Trophoblast cell (in vitro differentiated cells and primary cell): Measurements from ENCODE around the gene TPH2.

Experiments used
- DNase-seq, 2 donors: peaks; one replicate each; pipeline ENCODE4 v3.0.0-alpha.2; 2016
- H2AFZ ChIP-seq: 2 replicates; pipeline ENCODE4 v1.6.1; 2013; ENCODE audit warnings: low read length, moderate library complexity, mild to moderate bottlenecking; ENCODE audit not compliant: insufficient read depth, poor library complexity
- H2AK5ac ChIP-seq: 2 replicates; pipeline ENCODE4 v1.6.1; 2013; ENCODE audit warnings: mild to moderate bottlenecking, low read length
- H2BK120ac ChIP-seq: 2 replicates; pipeline ENCODE4 v1.6.1; 2013; ENCODE audit warnings: low read length, mild to moderate bottlenecking, moderate library complexity; ENCODE audit not compliant: insufficient read depth, poor library complexity
- H2BK12ac ChIP-seq: 2 replicates; pipeline ENCODE4 v1.6.1; 2013; ENCODE audit warnings: mild to moderate bottlenecking, low read length, moderate library complexity
- H2BK5ac ChIP-seq: 2 replicates; pipeline ENCODE4 v1.6.1; 2013; ENCODE audit warnings: low read length, low read depth, moderate library complexity, mild to moderate bottlenecking; ENCODE audit not compliant: poor library complexity
- H3K14ac ChIP-seq: 2 replicates; pipeline ENCODE4 v1.6.1; 2013; ENCODE audit warnings: mild to moderate bottlenecking, low read length
- H3K18ac ChIP-seq: 2 replicates; pipeline ENCODE4 v1.6.1; 2013; ENCODE audit warnings: mild to moderate bottlenecking, low read length
- H3K23ac ChIP-seq: 2 replicates; pipeline ENCODE4 v1.6.1; 2013; ENCODE audit warnings: low read length
- H3K27ac ChIP-seq: 2 replicates; pipeline ENCODE4 v1.5.1; 2013; ENCODE audit warnings: low read depth, mild to moderate bottlenecking, inconsistent platforms, low read length, moderate library complexity
- H3K27me3 ChIP-seq: 2 replicates; pipeline ENCODE4 v1.6.1; 2013; ENCODE audit warnings: inconsistent platforms, mild to moderate bottlenecking, low read length, moderate library complexity; ENCODE audit not compliant: insufficient read depth
- H3K36me3 ChIP-seq, 2 experiments: 1 replicate in 1 of 2; 2 replicates in 1 of 2; pipeline ENCODE4 v1.6.1; 2013; ENCODE audit warnings: low read length in 2 of 2, mild to moderate bottlenecking in 2 of 2, moderate library complexity in 1 of 2; ENCODE audit not compliant: insufficient read depth in 2 of 2, control insufficient read depth in 1 of 2
- H3K4ac ChIP-seq: 2 replicates; pipeline ENCODE4 v1.6.1; 2013; ENCODE audit warnings: low read depth, mild to moderate bottlenecking, low read length, moderate library complexity
- H3K4me1 ChIP-seq, 2 experiments: 1 replicate in 1 of 2; 2 replicates in 1 of 2; pipeline ENCODE4 v1.6.1; 2013; ENCODE audit warnings: low read length in 2 of 2, mild to moderate bottlenecking in 2 of 2, moderate library complexity in 1 of 2; ENCODE audit not compliant: insufficient read depth in 2 of 2, control insufficient read depth in 1 of 2
- H3K4me2 ChIP-seq: 2 replicates; pipeline ENCODE4 v1.6.1; 2013; ENCODE audit warnings: inconsistent platforms, mild to moderate bottlenecking, low read length, moderate library complexity
- H3K4me3 ChIP-seq: 2 replicates; pipeline ENCODE4 v1.5.1; 2013; ENCODE audit warnings: mild to moderate bottlenecking, low read depth, low read length, inconsistent platforms
- H3K79me1 ChIP-seq: one replicate; pipeline ENCODE4 v1.6.1; 2013; ENCODE audit warnings: low read length
- H3K79me2 ChIP-seq: 2 replicates; pipeline ENCODE4 v1.6.1; 2013; ENCODE audit warnings: low read length, mild to moderate bottlenecking; ENCODE audit not compliant: control insufficient read depth, insufficient read depth, poor library complexity
- H3K9ac ChIP-seq: 2 replicates; pipeline ENCODE4 v1.6.1; 2013; ENCODE audit warnings: mild to moderate bottlenecking, low read length
- H3K9me3 ChIP-seq: 2 replicates; pipeline ENCODE4 v1.6.1; 2013; ENCODE audit warnings: low read depth, mild to moderate bottlenecking, control low read depth, inconsistent platforms, low read length; ENCODE audit not compliant: insufficient read depth
- H4K12ac ChIP-seq: 2 replicates; pipeline ENCODE4 v1.6.1; 2013; ENCODE audit warnings: low read depth, mild to moderate bottlenecking, low read length, moderate library complexity
- H4K8ac ChIP-seq: 2 replicates; pipeline ENCODE4 v1.6.1; 2013; ENCODE audit warnings: low read depth, mild to moderate bottlenecking, low read length, moderate library complexity
- H4K91ac ChIP-seq: one replicate; pipeline ENCODE4 v1.6.1; 2013; ENCODE audit warnings: low read depth, mild to moderate bottlenecking, low read length, moderate library complexity
- WGBS: extraction: QIAGEN DNeasy Blood & Tissue Kit; methylation state at CpG from one replicate; pipeline ENCODE4 v1.1.7; 2013; ENCODE audit warnings: missing lambda C conversion rate; ENCODE audit not compliant: insufficient read length, insufficient coverage; ENCODE audit errors: extremely low coverage; 5-methylcytosine and 5-hydroxymethylcytosine counted together

The TPH2 gene

DNA sequence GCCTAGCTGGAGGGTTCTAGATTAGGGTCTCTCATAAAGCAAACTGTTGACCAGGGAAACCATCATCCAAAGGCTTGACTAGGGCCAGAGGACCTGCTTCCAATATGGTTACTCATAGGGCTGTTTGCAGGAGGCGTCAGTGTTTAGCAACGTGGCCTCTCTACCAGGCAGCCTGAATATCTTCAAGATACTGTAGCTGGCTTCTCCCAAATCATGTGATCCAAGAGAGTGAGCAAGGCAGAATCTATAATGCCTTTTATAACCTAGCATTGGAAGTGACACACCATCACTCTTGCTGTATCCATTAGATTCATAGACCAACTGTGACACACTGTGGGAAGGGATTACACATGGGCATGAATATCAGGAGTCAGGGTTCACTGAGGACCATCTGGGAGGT is 17.3 kb downstream of the TPH2 start:
- Histone ChIP-seq H3K4me1 (peaks cover 16 to 19% of the 10 kb centered on the region in 2 experiments), H2BK120ac (peak overlapping the region; percentile 38), H3K27ac (no peak overlapping the region), H2BK12ac (peak overlapping the region; percentile 84), H2AK5ac (no peak overlapping the region), H3K27me3 (no peaks in the 10 kb centered on the region), H3K9ac (no peak overlapping the region), H3K14ac (no peak overlapping the region), H3K4me2 (no peak overlapping the region), H4K12ac (no peak overlapping the region), H2BK5ac (peak overlapping the region; percentile 19), H3K18ac (no peak overlapping the region), H4K8ac (no peak overlapping the region), H3K23ac (no peak overlapping the region), H2AFZ (peak overlapping the region; percentile 52), H3K79me2 (peaks cover 2% of the 10 kb centered on the region), H3K4ac (no peak overlapping the region), H3K79me1 (peaks cover 13% of the 10 kb centered on the region), H3K9me3 (no peaks in the 10 kb centered on the region), H4K91ac (peak overlapping the region; percentile 54), H3K4me3 (no peak overlapping the region), H3K36me3 (no peaks in the 10 kb centered on the region)
- no CpG with 5 or more reads among the region's 2 CpGs for WGBS
- DNase-seq, result peak; percentile 38 to 67

DNA sequence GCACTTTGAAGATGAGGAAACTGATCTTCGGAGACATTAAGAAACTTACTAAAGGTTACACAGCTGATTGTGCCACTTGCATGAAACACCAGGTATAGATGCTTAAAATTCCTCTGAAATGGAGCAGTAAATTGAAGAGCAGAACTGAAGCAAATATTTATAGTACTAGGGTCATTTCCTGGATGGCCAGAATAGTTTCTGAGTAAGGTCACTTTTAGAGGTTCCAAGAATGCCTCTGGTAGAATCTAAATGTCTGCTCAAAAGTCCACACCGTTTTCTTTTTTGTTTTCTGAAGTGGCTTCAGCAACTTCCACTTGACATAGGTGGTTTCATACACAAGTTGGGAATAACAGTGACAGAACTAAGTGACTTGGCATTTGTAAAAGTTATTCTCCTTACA is 19.4 kb downstream of the TPH2 start:
- Histone ChIP-seq H3K4me2 (peak overlapping the region; percentile 32), H3K79me2 (peaks cover 2% of the 10 kb centered on the region), H3K14ac (no peak overlapping the region), H3K36me3 (no peaks in the 10 kb centered on the region), H3K4me3 (no peak overlapping the region), H2BK5ac (no peak overlapping the region), H4K91ac (no peak overlapping the region), H3K4ac (no peak overlapping the region), H3K4me1 (peaks cover 16 to 19% of the 10 kb centered on the region in 2 experiments), H3K18ac (no peak overlapping the region), H2BK12ac (no peak overlapping the region), H2AFZ (no peak overlapping the region), H3K27ac (peak overlapping the region; percentile 90), H4K12ac (no peak overlapping the region), H2BK120ac (no peak overlapping the region), H3K9me3 (no peaks in the 10 kb centered on the region), H4K8ac (no peak overlapping the region), H3K27me3 (no peaks in the 10 kb centered on the region), H3K9ac (no peak overlapping the region), H2AK5ac (no peak overlapping the region), H3K23ac (no peak overlapping the region), H3K79me1 (peaks cover 13% of the 10 kb centered on the region)
- WGBS, result no CpG with 5 or more reads among the region's 2 CpGs
- DNase-seq, result peak; percentile 11 to 82

DNA sequence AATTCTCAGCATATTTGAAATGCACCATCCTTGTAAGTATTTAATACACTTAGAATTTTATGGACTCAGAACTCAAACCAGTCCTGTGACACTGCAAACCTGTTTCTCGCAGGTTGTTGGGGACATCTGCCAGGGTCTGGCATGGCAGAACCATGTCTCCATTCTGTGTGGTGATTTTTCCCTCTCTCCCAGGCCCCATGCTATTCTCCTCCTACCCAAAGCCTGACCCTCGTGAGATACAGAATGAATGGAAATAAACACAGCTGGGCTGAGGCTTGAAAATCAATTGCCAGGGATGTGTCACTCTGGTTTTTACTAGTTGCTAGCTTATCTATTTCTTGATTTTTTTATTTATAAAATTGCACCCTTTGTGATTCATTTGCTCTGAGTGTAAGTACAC is 19.8 kb downstream of the TPH2 start:
- H3K9me3 ChIP-seq, result no peaks in the 10 kb centered on the region
- peak overlapping the region; percentile 92 for H4K91ac ChIP-seq
- H3K4ac ChIP-seq, result peak overlapping the region; percentile 86
- peak overlapping the region; percentile 87 for H3K14ac ChIP-seq
- H3K23ac ChIP-seq, result no peak overlapping the region
- H2BK12ac ChIP-seq, result peak overlapping the region; percentile 98
- no peak overlapping the region for H3K9ac ChIP-seq
- peak overlapping the region; percentile 79 for H4K8ac ChIP-seq
- H4K12ac ChIP-seq, result peak overlapping the region; percentile 75
- H3K79me2 ChIP-seq, result peaks cover 2% of the 10 kb centered on the region
- H2BK120ac ChIP-seq, result peak overlapping the region; percentile 99
- H2AK5ac ChIP-seq, result peak overlapping the region; percentile 95
- no peak overlapping the region for H3K4me2 ChIP-seq
- no peaks in the 10 kb centered on the region for H3K36me3 ChIP-seq
- no CpG with 5 or more reads among the region's 2 CpGs for WGBS
- H3K4me3 ChIP-seq, result no peak overlapping the region
- H3K27me3 ChIP-seq, result no peaks in the 10 kb centered on the region
- H2BK5ac ChIP-seq, result peak overlapping the region; percentile 95
- peak overlapping the region; percentile 86 for H3K27ac ChIP-seq
- peaks cover 13% of the 10 kb centered on the region for H3K79me1 ChIP-seq
- H3K4me1 ChIP-seq, result peaks cover 16 to 19% of the 10 kb centered on the region in 2 experiments
- H3K18ac ChIP-seq, result peak overlapping the region; percentile 92
- no peak for DNase-seq
- no peak overlapping the region for H2AFZ ChIP-seq

DNA sequence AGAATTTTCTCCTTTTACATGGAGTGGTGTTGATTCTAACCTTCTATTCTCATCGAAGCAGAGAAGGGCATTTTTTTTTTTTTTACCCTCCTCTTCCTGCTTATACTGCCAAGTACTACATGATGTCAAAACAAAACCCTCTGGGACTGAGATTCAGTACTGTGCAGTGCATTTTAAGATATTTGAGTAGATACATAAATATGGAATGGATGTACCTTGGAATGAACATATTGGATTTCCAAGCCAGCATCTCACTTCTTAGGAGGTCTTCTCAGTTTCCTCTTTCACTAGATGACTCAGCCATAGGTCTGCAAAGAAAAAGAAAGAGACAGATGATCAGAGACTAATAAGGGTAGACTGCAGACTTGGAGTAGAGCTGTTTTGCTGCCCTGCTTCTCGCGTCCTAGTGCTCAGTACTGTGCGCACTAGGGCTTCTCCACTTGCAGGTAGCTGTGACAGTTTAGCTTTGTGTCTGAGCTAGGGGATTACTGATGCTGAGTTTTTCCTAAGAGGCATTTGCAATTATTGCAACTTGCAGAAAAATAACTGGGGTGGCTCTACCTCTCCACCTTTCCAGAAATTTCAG is 20.4 kb downstream of the TPH2 start:
- Histone ChIP-seq H4K12ac (no peak overlapping the region), H3K79me2 (peaks cover 2% of the 10 kb centered on the region), H3K4me2 (no peak overlapping the region), H4K8ac (no peak overlapping the region), H3K4me3 (no peak overlapping the region), H3K14ac (peak overlapping the region; percentile 14), H3K79me1 (peaks cover 13% of the 10 kb centered on the region), H3K9me3 (no peaks in the 10 kb centered on the region), H4K91ac (no peak overlapping the region), H2AK5ac (no peak overlapping the region), H3K27me3 (no peaks in the 10 kb centered on the region), H3K9ac (no peak overlapping the region), H2BK120ac (peak overlapping the region; percentile 66), H3K27ac (peak overlapping the region; percentile 86), H3K36me3 (no peaks in the 10 kb centered on the region), H3K23ac (no peak overlapping the region), H2AFZ (no peak overlapping the region), H3K18ac (no peak overlapping the region), H2BK5ac (no peak overlapping the region), H3K4ac (no peak overlapping the region), H2BK12ac (no peak overlapping the region), H3K4me1 (peaks cover 15 to 17% of the 10 kb centered on the region in 2 experiments)
- DNase-seq, result peak in 1 of 2 donors; percentile 1
- no CpG with 5 or more reads among the region's 4 CpGs for WGBS
